Upper lobe of left lung (tissue), 4 donors: ENCODE data around the gene ADAMTS12.

ENCODE experiments used
- EP300 ChIP-seq, 4 donors: sonication (generic); formaldehyde crosslinking; IDR thresholded peaks; one replicate each; pipeline ENCODE4 v1.5.1; 2017; ENCODE audit warnings: antibody characterized with exemption in 4 of 4, control low read depth in 2 of 4
- POLR2A ChIP-seq, 4 donors: fragments of 450-650 bp; IDR thresholded peaks; one replicate each; pipeline ENCODE4 v1.5.1; 2016 to 2017; ENCODE audit warnings: antibody characterized with exemption in 4 of 4, mild to moderate bottlenecking in 2 of 4
- POLR2AphosphoS5 ChIP-seq, 2 donors: sonication (generic); formaldehyde crosslinking; IDR thresholded peaks; one replicate each; pipeline ENCODE4 v1.5.1; 2017; ENCODE audit warnings: antibody characterized with exemption in 2 of 2
- TF ChIP-seq, protein P1 (sequence below), 6 experiments: fragments of 450-650 bp in 4 of 6; fragments of 200-600 bp in 2 of 6; sonication (generic) in 2 of 6; IDR thresholded peaks; one replicate each; pipeline ENCODE4 v1.5.1; 2016 to 2019; ENCODE audit warnings: antibody characterized with exemption in 6 of 6

- TF ChIP-seq, protein P1, sequence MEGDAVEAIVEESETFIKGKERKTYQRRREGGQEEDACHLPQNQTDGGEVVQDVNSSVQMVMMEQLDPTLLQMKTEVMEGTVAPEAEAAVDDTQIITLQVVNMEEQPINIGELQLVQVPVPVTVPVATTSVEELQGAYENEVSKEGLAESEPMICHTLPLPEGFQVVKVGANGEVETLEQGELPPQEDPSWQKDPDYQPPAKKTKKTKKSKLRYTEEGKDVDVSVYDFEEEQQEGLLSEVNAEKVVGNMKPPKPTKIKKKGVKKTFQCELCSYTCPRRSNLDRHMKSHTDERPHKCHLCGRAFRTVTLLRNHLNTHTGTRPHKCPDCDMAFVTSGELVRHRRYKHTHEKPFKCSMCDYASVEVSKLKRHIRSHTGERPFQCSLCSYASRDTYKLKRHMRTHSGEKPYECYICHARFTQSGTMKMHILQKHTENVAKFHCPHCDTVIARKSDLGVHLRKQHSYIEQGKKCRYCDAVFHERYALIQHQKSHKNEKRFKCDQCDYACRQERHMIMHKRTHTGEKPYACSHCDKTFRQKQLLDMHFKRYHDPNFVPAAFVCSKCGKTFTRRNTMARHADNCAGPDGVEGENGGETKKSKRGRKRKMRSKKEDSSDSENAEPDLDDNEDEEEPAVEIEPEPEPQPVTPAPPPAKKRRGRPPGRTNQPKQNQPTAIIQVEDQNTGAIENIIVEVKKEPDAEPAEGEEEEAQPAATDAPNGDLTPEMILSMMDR (IDR thresholded peaks at IDR 0.05): no peak
- TF ChIP-seq POLR2A (IDR thresholded peaks at IDR 0.05): no peak
- no peak for TF ChIP-seq POLR2AphosphoS5 (IDR thresholded peaks at IDR 0.05)
- TF ChIP-seq EP300 (IDR thresholded peaks at IDR 0.05): no peak
Measured at GRCh38 chr5:33857037-33857436, 34.8 kb downstream of the ADAMTS12 start.
